GM12875 (cell line): ENCODE results near the gene UGT1A4.

Experiments used
- H3K4me3 ChIP-seq: one replicate; pipeline ENCODE4 v1.5.1; 2011; ENCODE audit warnings: low read depth, low read length, control low read depth
- TF ChIP-seq, protein P1 (sequence below): IDR thresholded peaks from 2 replicates; pipeline ENCODE4 v1.5.1; 2011; ENCODE audit warnings: low read depth, mild to moderate bottlenecking, control low read depth, inconsistent platforms, low read length, moderate library complexity, borderline replicate concordance; ENCODE audit not compliant: insufficient read depth

UGT1A4 gene

DNA sequence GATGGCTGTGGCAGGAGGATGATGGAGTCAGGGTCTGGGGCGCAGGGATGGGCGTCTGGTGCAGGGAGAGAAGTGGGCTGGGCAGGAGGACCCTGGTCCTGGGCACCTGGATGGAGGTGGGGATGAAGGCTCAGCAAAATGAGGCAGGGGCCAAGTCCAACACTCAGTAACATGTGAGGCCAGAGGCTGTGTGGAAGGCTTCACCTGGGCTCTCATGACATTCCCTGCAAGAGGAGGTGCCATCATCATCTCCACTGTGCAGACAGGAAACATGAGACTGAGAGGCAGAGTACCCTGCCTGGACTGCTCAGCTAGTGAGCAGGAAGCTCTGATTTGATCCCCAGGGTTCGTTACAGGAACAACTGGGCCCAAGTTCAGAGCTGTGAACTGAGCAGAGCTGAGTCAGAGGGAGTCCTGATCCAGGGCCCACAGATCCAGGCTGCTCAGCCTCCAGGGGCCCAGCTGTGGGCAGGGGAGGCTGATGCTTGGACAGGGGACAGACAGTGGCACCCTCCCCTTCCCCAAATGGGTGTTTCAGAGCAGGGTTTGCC, 98.9 kb downstream of the UGT1A4 start:
- H3K4me3 ChIP-seq, result no peak overlapping the region
- TF ChIP-seq, protein P1, sequence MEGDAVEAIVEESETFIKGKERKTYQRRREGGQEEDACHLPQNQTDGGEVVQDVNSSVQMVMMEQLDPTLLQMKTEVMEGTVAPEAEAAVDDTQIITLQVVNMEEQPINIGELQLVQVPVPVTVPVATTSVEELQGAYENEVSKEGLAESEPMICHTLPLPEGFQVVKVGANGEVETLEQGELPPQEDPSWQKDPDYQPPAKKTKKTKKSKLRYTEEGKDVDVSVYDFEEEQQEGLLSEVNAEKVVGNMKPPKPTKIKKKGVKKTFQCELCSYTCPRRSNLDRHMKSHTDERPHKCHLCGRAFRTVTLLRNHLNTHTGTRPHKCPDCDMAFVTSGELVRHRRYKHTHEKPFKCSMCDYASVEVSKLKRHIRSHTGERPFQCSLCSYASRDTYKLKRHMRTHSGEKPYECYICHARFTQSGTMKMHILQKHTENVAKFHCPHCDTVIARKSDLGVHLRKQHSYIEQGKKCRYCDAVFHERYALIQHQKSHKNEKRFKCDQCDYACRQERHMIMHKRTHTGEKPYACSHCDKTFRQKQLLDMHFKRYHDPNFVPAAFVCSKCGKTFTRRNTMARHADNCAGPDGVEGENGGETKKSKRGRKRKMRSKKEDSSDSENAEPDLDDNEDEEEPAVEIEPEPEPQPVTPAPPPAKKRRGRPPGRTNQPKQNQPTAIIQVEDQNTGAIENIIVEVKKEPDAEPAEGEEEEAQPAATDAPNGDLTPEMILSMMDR, result no peak

GRCh38 chr2:233817995-233818638, 99.6 kb downstream of the UGT1A4 start:
- no peak overlapping the region for H3K4me3 ChIP-seq
- TF ChIP-seq, protein P1, result no peak

DNA sequence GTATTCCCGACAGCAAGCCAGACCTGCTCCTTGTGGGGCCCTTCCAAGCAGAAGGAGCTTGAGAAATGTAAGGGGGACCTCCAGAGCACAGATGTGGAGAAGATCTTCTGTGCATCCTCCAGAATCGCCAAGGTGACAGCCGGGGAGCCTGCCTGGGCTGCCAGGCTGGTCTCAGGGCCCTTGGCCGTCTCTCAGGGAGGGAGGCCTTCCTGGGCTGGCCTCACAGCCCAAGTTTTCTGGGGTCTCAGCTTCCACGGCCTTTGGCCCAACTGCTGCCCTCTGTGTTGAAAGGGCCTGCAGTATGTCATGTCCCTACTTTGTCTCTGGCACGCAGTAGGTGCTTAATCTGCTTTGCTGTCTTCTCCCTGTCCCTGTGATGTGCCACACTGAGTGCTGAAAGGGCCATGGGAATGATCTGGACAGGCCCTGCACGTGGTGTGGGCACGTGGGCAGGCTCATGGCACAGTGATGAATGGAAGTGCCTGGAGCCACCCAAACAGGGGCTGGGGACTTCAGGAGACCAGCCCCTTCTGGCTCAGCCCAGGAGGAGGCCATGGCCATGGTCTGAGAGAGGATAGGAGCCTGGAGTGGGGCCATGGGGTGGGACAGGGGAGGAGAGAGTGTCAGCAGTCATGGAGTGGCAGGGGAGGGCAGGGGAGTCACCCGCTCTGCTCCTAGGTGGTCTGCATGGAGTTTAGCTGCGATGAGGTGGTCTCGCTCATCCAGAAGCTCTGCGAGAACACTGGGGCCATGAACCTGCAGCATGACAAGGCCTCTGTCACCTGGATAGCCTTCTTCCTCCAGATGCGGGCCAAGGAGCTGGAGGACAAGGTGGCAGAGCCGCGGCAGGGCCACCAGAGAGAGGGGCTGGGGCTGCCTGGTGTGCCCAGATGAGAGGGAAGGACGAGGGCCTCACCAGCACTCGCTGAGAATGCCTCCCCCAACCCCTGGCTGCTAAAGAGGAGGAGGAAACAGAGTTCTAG, 100.4 kb downstream of the UGT1A4 start:
- H3K4me3 ChIP-seq, result no peak overlapping the region
- TF ChIP-seq, protein P1, result no peak

GRCh38 chr2:233819884-233820773, 101.6 kb downstream of the UGT1A4 start:
- no peak overlapping the region for H3K4me3 ChIP-seq
- TF ChIP-seq, protein P1, result no peak

- TF ChIP-seq, protein P1, result no peak
- no peak overlapping the region for H3K4me3 ChIP-seq
Observed at GRCh38 chr2:233820774-233821105, 102.2 kb downstream of the UGT1A4 start.

DNA sequence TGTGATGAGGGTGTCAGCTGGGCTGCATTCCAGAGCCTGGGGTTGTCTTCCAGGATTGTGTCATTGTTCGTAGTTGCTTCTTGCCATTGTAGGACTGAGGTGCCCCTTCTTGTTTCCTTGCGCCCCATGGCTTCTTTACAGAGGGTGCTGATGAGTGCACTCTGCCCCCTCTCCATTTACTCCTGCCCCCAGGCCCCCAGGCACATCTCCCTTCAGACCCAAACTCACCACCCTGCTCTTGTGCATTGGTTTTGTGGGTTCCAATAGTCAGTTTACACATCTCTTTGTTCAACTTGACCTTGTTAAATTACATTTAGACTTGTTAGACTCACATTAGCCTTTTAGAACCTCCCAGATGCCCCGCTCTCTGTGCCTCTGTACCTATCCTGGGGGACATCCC, 102.7 kb downstream of the UGT1A4 start:
- TF ChIP-seq, protein P1, result no peak
- H3K4me3 ChIP-seq, result no peak overlapping the region
